Astrocyte of the hippocampus (primary cell): ENCODE measurements around the gene JUNB.
"Not testable (repeated sequence)": the region's sequence is repeated elsewhere in the genome, so short reads cannot be mapped to it uniquely, and the experiment has no call there.

ENCODE experiments used
- DNase-seq: peaks from one replicate; pipeline ENCODE4 v3.0.0; 2011; ENCODE audit warnings: low read depth, low spot score

Gene JUNB

GRCh38 chr19:12804051-12804450 lies 12.8 kb downstream of the JUNB start:
- no peak for DNase-seq

GRCh38 chr19:12806242-12807081 lies 15.2 kb downstream of the JUNB start, which contains the start of gene RNASEH2A:
TSS of gene RNASEH2A (plus strand) at chr19:12806584. CDS start at chr19:12806674, 90 bp downstream.
- peak; percentile 97 for DNase-seq

DNA sequence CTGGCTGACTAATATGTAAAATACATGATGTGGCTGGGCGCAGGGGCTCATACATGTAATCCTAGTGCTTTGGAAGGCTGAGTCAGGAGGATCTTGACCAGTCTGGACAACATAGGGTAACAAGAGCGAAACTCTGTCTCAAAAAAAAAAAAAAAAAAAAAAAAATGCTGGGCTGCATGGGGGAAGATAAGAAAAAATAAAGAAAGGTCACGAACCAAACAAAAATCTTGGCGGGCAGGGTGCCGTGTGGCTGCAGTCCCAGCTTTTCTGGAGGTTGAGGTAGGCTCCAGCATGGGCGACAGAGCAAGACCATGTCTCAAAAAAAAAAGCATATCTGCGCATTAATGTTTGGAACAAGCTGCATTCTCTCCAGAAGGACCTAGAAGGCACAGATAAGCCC lies 23.8 kb downstream of the JUNB start:
- DNase-seq: no peak

DNA sequence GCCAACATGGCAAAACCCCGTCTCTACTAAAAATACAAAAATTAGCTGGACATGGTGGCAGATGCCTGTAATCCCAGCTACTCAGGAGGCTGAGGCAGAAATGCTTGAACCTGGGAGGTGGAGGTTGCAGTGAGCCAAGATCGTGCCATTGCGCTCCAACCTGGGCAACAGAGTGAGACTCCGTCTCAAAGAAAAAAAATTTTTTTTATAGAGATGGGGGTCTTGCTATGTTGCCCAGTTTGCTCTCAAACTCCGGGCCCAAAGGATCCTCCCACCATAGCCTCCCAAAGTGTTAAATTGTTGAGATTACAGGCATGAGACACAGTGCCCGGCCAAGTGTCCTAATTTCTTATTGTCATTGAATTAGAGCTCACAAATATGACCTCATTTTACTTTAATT lies 25.9 kb downstream of the JUNB start:
- DNase-seq: not testable (repeated sequence)

DNA sequence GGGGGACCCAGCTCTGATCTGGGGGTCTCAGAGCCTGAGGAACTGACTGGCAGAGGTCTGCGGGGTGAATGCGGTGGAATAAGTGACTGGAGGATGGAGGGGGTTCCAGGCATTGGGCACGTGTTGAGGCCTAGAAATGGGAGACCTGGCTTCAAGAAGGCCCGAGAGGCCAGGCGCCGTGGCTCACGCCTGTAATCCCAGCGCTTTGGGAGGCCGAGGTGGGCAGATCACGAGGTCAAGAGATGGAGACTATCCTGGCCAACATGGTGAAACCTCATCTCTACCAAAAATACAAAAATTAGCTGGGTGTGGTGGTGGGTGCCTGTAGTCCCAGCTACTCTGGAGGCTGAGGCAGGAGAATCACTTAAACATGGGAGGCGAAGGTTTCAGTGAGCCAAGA lies 26.5 kb downstream of the JUNB start:
- DNase-seq: not testable (repeated sequence)

GRCh38 chr19:12821761-12822160 lies 30.5 kb downstream of the JUNB start:
- DNase-seq: no peak

DNA sequence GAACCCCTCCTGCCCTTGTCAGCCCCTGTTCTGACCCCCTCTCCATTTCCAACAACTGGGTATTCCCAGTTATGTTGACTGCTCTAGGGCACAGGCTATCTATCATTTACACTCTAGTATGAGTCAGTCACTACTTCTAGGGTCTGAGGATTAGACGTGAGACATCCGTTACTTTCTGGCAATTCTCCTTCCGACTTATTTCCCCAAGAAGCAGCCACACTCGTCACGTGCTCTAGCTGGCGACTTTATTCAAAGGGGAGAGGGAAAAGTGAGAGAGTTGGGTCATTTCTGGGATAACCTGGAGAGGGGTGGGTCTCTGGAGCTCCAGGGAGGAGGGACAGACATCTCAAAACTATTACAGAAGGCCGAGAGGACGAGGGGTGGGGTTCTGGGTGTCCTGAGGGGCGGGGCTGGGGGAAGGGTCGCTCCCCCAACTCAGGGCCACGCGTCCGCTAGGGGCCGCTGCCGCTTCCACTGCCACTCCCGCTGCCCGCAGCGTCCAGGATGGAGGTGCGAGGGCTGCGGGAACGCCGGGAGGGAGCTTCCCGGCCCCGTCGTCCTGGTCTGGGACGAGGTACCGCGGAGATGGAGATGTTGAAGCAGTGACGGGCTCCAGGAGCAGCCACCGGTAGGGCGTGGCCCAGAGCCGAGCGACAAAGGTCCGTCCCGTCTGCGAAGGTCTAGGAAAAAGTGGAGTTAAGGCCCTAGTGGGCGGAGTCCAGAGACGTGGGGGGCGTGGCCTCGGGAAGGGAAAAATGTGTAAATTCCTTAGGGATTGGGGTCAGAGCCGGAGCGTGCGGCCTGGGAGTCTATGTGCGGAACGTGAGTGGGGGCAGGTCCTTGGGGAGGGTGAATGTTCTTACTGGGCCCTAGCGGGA lies 34.2 kb downstream of the JUNB start:
- DNase-seq: peak; percentile 46

DNA sequence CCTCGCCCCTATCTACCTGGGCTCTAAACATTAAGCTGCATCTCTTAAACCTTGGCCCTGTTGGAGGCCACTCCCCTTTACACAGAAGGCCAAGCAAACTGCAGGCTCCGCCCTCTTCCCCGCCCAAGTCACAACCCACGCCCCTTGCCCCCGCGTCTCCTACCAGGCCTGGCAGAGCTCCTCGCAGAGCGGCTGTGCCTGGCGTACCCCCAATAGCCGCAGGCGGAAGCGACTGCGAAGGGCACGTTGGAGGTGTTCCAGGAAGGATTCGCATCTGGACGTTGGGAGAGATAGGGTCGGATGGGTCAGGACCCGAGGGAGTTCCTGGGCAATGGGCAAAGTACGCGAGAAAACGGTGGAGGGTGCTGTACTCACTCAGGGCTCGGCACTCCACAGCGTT lies 37.2 kb downstream of the JUNB start:
- DNase-seq: no peak

DNA sequence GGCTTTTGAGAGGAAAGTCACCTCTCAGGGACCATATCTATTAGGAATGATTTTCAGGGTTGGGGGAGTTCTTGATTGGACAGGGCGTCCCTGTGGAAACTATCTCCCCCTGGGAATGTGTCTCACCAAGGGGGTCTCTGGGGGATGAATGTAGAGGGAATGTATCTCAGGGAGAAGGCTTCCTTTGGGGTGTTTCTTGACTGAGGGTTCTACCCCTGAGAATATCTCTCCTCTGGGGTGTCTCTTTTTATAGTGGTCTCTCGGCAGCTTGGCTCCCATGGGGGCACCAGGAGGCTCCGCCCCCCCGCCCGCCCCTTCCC lies 42.1 kb downstream of the JUNB start:
- no peak for DNase-seq

GRCh38 chr19:12833738-12834565 lies 42.7 kb downstream of the JUNB start:
- DNase-seq: peak; percentile 55

- no peak for DNase-seq
Observed at GRCh38 chr19:12834566-12834943, 43.3 kb downstream of the JUNB start, which contains the start of gene RTBDN. TSS of gene RTBDN (minus strand) at chr19:12834579. CDS start at chr19:12829979, 4,600 bp downstream.

DNA sequence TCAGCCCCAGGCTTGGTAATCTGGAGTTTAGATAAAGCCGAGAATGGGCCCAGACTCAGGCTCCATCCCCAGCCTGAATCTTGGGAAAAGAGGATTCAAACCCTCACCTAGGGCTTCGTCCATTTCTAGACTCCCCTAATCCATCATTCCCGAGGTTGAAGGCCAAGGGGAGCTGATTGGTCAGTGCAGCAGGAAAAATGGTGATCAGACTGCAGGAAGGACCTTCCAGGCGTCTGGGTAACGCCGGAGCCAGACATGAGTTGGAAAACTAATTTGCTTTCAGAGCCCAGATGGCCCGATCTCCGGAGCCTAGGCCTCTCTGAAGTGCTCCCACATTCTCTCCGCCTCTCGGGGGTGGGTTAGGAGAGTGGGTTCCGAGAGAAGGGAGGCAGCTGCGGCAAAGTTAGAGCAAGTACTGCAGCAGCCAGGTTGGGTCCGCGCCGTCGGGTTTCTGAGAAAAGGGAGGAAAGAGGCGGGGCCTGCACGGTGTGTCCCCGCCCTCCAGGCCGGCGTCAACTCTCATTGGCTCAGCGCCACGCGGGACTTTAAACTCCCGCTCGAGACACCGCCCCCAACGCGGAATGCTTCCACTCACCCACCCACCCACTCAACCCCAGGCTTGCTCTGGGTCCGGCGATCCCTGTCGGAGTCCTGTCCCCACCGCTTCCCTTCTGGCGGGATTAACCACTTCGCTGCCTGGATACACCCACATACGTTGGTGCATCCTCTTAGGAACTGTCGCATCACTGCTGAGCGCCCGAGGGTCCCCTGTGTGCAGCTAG lies 43.9 kb downstream of the JUNB start:
- DNase-seq: peak; percentile 45

- DNase-seq: no peak
Observed at GRCh38 chr19:12836529-12836863, 45.2 kb downstream of the JUNB start.

- no peak for DNase-seq
Observed at GRCh38 chr19:12837225-12837624, 45.9 kb downstream of the JUNB start.

DNA sequence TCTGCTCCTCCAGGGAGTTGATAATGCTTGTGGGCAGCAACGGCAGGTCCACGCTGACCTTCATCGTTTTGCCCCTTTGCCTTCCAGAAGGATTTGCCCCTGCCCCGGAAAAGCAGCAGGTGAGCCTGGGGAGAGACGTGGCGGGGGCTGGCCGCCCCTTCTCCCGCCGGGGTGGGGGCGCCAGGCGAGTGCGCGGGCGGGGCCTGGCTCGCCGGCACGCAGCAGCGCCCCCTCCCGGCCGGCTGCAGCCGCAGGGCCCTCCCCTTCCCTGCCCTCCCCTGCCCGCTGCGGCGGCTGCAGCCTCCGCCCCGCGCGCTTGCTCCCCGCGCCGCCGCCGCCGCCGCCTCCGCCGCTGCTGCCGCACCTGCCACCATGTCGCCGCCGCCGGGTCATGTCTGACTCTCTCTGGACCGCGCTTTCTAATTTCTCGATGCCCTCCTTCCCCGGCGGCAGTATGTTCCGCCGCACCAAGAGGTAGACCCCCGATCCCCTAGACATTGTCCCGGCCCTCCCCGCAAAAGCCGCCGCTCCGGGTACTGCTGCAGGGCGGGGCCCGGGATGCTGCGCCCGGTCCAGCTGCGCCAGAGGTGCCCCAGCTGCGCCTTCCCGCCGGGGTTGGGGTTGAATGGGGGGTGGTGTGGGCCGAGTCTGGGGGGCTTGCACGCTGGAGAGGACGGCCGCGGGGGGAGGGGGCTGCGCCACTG lies 47.0 kb downstream of the JUNB start, which contains the start of gene MAST1:
TSS of gene MAST1 (plus strand) at position 334 of the 704 bp plus-strand sequence. CDS start at position 392, 58 bp downstream.
- DNase-seq: peak; percentile 78

GRCh38 chr19:12838886-12839756 lies 47.8 kb downstream of the JUNB start:
- DNase-seq: no peak

GRCh38 chr19:12840091-12841079 lies 49.1 kb downstream of the JUNB start:
- peak; percentile 86 for DNase-seq

- peak; percentile 79 for DNase-seq
Observed at GRCh38 chr19:12841094-12841493, 49.8 kb downstream of the JUNB start.
